Renal pelvis (tissue), 4 donors: Measurements from ENCODE around the gene LY6G6D. TPM values are rescaled to one million over a fixed set of nuclear protein-coding genes. Genes with fewer than 3 reads are reported as not detected.

Experiments
- DNase-seq: peaks from one replicate; pipeline ENCODE4 v3.0.0-alpha.2; 2013
- polyA plus RNA-seq, 3 donors: library from polyadenylated mRNA; unstranded; fragments of 120-200 nt; gene quantifications; one replicate each; pipeline ENCODE4 v1.2.1, GENCODE V29; 2013; ENCODE audit not compliant: insufficient read length in 3 of 3

LY6G6D gene
- polyA plus RNA-seq, 3 donors = not detected

GRCh38 chr6:31734821-31735406 lies 19.8 kb downstream of the LY6G6D start:
- DNase-seq = no peak

GRCh38 chr6:31736021-31736767 lies 21.0 kb downstream of the LY6G6D start, which contains the start of gene CLIC1:
CLIC1 (minus strand) TSS chr6:31736530; CDS start chr6:31736300, 230 bp downstream.
- DNase-seq = no peak

- DNase-seq = no peak
Measured at GRCh38 chr6:31736768-31737314, 21.7 kb downstream of the LY6G6D start.

DNA sequence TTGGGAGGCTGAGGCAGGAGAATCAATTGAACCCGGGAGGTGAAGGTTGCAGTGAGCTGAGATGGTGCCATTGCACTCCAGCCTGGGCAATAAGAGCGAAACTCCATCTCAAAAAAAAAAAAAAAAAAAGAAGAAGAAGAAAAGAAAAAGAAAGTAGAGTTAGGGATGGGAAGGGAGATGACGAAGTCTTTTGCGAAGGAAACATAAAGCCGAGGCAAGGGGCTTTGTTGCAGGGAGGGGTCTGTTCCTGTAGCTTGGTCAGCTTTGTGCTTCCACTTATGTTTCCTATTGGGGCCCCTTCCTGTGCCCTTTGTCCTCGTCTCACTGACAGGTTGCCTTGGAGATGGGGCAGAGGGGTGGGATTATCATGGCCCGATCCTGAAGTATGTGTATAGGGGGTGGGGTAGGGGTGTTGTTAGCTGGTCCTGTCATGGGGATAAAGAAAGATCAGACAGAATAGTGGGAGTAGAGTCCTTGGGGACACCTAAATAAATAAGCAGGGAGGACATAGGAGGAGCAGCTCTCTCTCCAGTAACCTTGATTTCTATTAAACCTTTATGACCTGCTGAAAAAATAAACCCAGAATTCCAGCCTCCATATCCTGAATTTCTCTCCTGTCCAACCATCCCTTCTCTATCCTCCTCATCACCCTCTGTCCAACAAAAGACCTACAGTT lies 22.3 kb downstream of the LY6G6D start:
- no peak for DNase-seq

GRCh38 chr6:31737991-31738979 lies 23.1 kb downstream of the LY6G6D start:
- no peak for DNase-seq

DNA sequence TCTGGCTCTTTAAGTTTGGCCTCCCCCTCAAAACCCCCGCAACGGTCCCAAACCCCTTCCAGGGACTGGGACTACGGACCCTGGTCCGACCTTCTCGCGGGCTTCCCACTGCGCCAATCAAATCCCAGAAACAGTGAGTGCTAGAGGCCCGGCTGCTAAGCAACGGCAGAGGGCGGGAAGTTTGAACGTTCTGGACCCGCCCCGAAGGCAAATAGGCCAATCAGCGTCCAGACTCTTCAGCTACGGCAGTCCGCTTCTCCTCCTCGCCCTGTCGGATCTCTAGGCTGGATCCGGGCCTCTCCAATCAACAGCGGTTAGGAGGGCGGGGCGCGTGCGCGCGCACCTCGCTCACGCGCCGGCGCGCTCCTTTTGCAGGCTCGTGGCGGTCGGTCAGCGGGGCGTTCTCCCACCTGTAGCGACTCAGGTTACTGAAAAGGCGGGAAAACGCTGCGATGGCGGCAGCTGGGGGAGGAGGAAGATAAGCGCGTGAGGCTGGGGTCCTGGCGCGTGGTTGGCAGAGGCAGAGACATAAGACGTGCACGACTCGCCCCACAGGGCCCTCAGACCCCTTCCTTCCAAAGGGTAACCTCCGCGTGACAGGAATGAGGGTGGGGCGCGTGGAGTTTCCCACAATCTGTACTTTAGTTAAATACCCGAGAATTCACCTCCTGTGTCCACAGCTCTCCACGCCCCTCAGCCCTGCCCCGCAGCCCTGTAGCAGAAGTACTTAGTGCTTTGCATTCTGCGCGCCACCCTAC lies 24.7 kb downstream of the LY6G6D start, which contains the start of gene MSH5:
Gene MSH5, plus strand, starts transcription at position 367 of the 758 bp plus-strand sequence. CDS start 462 bp downstream, outside the sequence.
- DNase-seq = peak; percentile 100

DNA sequence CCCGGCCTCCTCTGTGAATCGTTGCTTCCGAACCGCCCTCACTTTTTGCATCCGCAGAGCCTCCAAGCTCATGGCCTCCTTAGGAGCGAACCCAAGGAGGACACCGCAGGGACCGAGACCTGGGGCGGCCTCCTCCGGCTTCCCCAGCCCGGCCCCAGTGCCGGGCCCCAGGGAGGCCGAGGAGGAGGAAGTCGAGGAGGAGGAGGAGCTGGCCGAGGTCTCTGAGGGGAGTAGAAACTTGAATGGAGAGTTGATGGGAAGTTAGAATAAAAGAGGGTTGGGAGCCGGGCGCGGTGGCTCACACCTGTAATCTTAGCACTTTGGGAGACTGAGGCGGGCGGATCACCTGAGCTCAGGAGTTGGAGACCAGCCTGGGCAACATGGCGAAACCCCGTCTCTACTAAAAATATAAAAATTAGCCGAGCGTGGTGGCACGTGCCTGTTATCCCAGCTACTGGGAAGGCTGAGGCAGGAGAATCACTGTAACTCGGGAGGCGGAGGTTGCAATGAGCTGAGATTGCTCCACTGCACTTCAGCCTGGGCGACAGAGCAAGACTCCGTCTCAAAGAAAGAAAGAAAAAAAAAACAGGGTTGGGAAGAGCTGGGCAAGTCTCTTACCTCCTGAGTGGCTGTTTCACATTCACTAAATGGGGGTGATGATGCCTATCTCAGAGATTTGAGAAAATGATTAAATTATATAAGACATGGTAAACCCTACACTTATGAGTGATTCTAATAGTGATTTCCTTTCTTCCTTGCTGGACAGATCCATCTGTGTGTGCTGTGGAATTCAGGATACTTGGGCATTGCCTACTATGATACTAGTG lies 25.5 kb downstream of the LY6G6D start:
- no peak for DNase-seq

DNA sequence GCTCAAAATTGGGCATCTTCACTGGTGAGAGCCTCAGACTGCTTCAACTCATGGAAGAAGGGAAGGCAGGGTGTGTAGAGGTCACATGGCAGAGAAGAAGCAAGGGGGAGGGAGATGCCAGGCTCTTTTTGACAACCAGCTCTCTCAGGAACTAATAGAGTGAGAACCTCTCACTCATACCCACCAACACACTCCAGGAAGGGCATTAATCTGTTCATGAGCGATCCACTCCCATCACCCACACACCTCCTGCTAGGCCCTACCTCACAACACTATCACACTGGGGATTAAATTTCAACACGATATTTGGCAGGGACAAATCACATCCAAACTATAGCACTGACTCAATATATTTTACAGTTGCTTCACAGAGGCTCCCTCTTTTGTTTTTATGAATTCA lies 26.7 kb downstream of the LY6G6D start:
- DNase-seq = no peak

- DNase-seq = no peak
Measured at GRCh38 chr6:31742894-31743293, 27.7 kb downstream of the LY6G6D start.

GRCh38 chr6:31744422-31744821 lies 29.3 kb downstream of the LY6G6D start:
- no peak for DNase-seq

- DNase-seq = no peak
Measured at GRCh38 chr6:31749301-31750036, 34.3 kb downstream of the LY6G6D start.

GRCh38 chr6:31750411-31751022 lies 35.4 kb downstream of the LY6G6D start:
- no peak for DNase-seq

DNA sequence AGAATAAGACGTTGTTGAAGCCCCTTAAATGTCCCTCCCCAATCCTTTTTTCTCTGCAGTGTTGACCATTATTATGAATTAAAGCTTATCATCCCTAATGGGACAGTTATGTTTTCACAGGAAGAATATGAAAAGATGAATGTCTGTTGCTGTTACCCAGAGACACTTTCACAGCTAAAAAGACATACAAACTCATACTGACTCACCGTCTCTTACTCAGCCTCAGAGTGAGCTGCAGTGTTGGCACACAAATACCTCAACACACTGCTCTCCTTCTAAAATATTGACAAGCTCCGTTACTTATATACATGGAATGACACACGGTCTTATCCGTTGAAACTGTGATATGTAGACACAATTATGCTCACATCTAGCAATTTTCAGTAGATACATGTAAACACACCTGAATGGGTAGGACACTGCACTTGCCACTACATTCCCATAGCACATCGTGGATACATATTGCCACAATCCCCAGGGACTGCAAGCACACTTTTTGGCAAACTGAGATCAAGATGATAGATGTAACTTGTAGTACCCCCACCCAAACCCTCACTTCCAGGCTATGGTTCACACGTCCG lies 37.7 kb downstream of the LY6G6D start:
- no peak for DNase-seq

DNA sequence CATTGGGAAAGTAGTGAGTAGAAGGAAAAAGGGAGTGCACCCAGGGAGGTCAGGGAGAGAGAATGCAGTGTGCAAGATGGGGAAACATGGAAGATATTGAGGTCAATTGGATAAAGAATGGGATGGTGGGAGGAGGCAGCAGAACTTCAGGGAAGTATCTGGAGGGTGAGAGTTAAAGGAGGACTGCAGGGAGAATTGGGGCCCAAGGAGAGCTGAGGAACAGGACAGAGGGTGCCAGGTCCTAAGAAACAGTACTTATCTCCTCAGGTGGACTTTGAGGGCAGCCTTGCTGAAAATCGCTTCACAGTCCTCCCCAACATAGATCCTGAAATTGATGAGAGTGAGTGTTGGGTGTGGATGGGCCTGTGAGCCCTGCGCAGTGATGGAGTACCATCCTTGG lies 43.1 kb downstream of the LY6G6D start:
- DNase-seq = no peak

- DNase-seq = no peak
Measured at GRCh38 chr6:31760790-31761189, 45.6 kb downstream of the LY6G6D start.

- DNase-seq = no peak
Measured at GRCh38 chr6:31761343-31761742, 46.2 kb downstream of the LY6G6D start.

GRCh38 chr6:31762356-31762755 lies 47.2 kb downstream of the LY6G6D start, which contains the start of gene SAPCD1:
SAPCD1 (plus strand) TSS chr6:31762656; CDS start chr6:31763055, 399 bp downstream.
- no peak for DNase-seq
